Adipocyte (in vitro differentiated cells): ENCODE measurements around the gene CEACAM19.
A peak's percentile ranks its signal among the peaks of the same experiment; 100 is the strongest.

Experiments
- DNase-seq: peaks from one replicate; pipeline ENCODE4 v3.0.0-alpha.2; 2015; ENCODE audit warnings: low read depth
- H3K27me3 ChIP-seq: replicated peaks from 2 replicates; pipeline ENCODE4 v1.7.0; 2013; ENCODE audit warnings: mild to moderate bottlenecking, low read length, moderate library complexity; ENCODE audit not compliant: control insufficient read depth, insufficient read depth
- H3K36me3 ChIP-seq: 2 replicates; pipeline ENCODE4 v1.7.0; 2013; ENCODE audit warnings: low read length, mild to moderate bottlenecking, moderate library complexity; ENCODE audit not compliant: control insufficient read depth, insufficient read depth, severe bottlenecking
- H3K4me1 ChIP-seq: 2 replicates; pipeline ENCODE4 v1.7.0; 2013; ENCODE audit warnings: mild to moderate bottlenecking, low read length, moderate library complexity; ENCODE audit not compliant: control insufficient read depth, insufficient read depth
- H3K4me3 ChIP-seq: 2 replicates; pipeline ENCODE4 v1.7.0; 2013; ENCODE audit warnings: mild to moderate bottlenecking, low read length, moderate library complexity
- H3K9ac ChIP-seq: 2 replicates; pipeline ENCODE4 v1.7.0; 2013; ENCODE audit warnings: mild to moderate bottlenecking, low read length, moderate library complexity
- H3K9me3 ChIP-seq: 2 replicates; pipeline ENCODE4 v1.7.0; 2013; ENCODE audit warnings: mild to moderate bottlenecking, low read length, moderate library complexity; ENCODE audit not compliant: control insufficient read depth

The CEACAM19 gene

GRCh38 chr19:44647144-44647543 lies 24.1 kb upstream of the CEACAM19 start:
- DNase-seq = no peak
- Histone ChIP-seq H3K36me3 (peaks cover 33% of the 10 kb centered on the region), H3K4me3 (no peak overlapping the region), H3K9me3 (no peaks in the 10 kb centered on the region), H3K9ac (no peak overlapping the region), H3K27me3 (no peaks in the 10 kb centered on the region), H3K4me1 (peaks cover 21% of the 10 kb centered on the region)

- H3K36me3 ChIP-seq = peaks cover 46% of the 10 kb centered on the region
- H3K27me3 ChIP-seq = no peaks in the 10 kb centered on the region
Observed at GRCh38 chr19:44648631-44649251, 22.5 kb upstream of the CEACAM19 start.

GRCh38 chr19:44649578-44650145 lies 21.6 kb upstream of the CEACAM19 start:
- no peak for DNase-seq
- Histone ChIP-seq H3K9ac (no peak overlapping the region), H3K9me3 (no peaks in the 10 kb centered on the region), H3K4me3 (no peak overlapping the region), H3K4me1 (peaks cover 15% of the 10 kb centered on the region), H3K36me3 (peaks cover 49% of the 10 kb centered on the region), H3K27me3 (no peaks in the 10 kb centered on the region)

More at GRCh38 chr19:44648631-44649251, 22.5 kb upstream of the CEACAM19 start:
- H3K9me3 ChIP-seq = no peaks in the 10 kb centered on the region
- H3K4me1 ChIP-seq = peaks cover 18% of the 10 kb centered on the region
- no peak overlapping the region for H3K4me3 ChIP-seq
- no peak overlapping the region for H3K9ac ChIP-seq
- peak; percentile 88 for DNase-seq

GRCh38 chr19:44653343-44653742 lies 17.9 kb upstream of the CEACAM19 start:
- Histone ChIP-seq H3K36me3 (peaks cover 74% of the 10 kb centered on the region), H3K9ac (no peak overlapping the region), H3K27me3 (no peaks in the 10 kb centered on the region), H3K4me3 (no peak overlapping the region), H3K4me1 (peaks cover 10% of the 10 kb centered on the region), H3K9me3 (no peaks in the 10 kb centered on the region)
- DNase-seq = no peak

- no peak overlapping the region for H3K4me3 ChIP-seq
- DNase-seq = peak; percentile 35
- H3K36me3 ChIP-seq = peaks cover 79% of the 10 kb centered on the region
- no peak overlapping the region for H3K9ac ChIP-seq
- no peaks in the 10 kb centered on the region for H3K27me3 ChIP-seq
- H3K4me1 ChIP-seq = peaks cover 3% of the 10 kb centered on the region
- H3K9me3 ChIP-seq = no peaks in the 10 kb centered on the region
Observed at GRCh38 chr19:44653977-44654774, 17.1 kb upstream of the CEACAM19 start.

- no peak overlapping the region for H3K4me3 ChIP-seq
- no peaks in the 10 kb centered on the region for H3K9me3 ChIP-seq
- no peaks in the 10 kb centered on the region for H3K27me3 ChIP-seq
- peaks cover 73% of the 10 kb centered on the region for H3K36me3 ChIP-seq
- DNase-seq = peak; percentile 86
- peaks cover 3% of the 10 kb centered on the region for H3K4me1 ChIP-seq
- no peak overlapping the region for H3K9ac ChIP-seq
Observed at GRCh38 chr19:44657211-44657921, 13.9 kb upstream of the CEACAM19 start.

GRCh38 chr19:44658069-44658733 lies 13.1 kb upstream of the CEACAM19 start:
- Histone ChIP-seq H3K9ac (no peak overlapping the region), H3K36me3 (peaks cover 69% of the 10 kb centered on the region), H3K27me3 (no peaks in the 10 kb centered on the region), H3K9me3 (no peaks in the 10 kb centered on the region), H3K4me3 (no peak overlapping the region), H3K4me1 (peaks cover 6% of the 10 kb centered on the region)
- no peak for DNase-seq

- peaks cover 62% of the 10 kb centered on the region for H3K36me3 ChIP-seq
- no peaks in the 10 kb centered on the region for H3K27me3 ChIP-seq
- H3K9me3 ChIP-seq = no peaks in the 10 kb centered on the region
- no peak for DNase-seq
- H3K4me3 ChIP-seq = no peak overlapping the region
- H3K4me1 ChIP-seq = peaks cover 7% of the 10 kb centered on the region
- H3K9ac ChIP-seq = no peak overlapping the region
Observed at GRCh38 chr19:44660081-44660480, 11.2 kb upstream of the CEACAM19 start.

- Histone ChIP-seq H3K27me3 (no peaks in the 10 kb centered on the region), H3K9me3 (no peaks in the 10 kb centered on the region), H3K4me1 (peaks cover 7% of the 10 kb centered on the region), H3K4me3 (no peak overlapping the region), H3K36me3 (peaks cover 51% of the 10 kb centered on the region), H3K9ac (no peak overlapping the region)
- DNase-seq = no peak
Observed at GRCh38 chr19:44661205-44661604, 10.1 kb upstream of the CEACAM19 start.

- H3K4me1 ChIP-seq = peaks cover 6% of the 10 kb centered on the region
- no peaks in the 10 kb centered on the region for H3K9me3 ChIP-seq
- no peaks in the 10 kb centered on the region for H3K27me3 ChIP-seq
- no peak overlapping the region for H3K9ac ChIP-seq
- no peak for DNase-seq
- H3K4me3 ChIP-seq = no peak overlapping the region
- H3K36me3 ChIP-seq = peaks cover 48% of the 10 kb centered on the region
Observed at GRCh38 chr19:44661904-44662303, 9.4 kb upstream of the CEACAM19 start.
